Posterior cingulate gyrus (tissue), 11 donors: ENCODE results near the gene AOAH.

Experiments used
- DNase-seq, 10 donors: peaks; one replicate each; pipeline versions ENCODE4 v3.0.0 to v3.0.0-alpha.2; 2020 to 2021; ENCODE audit warnings: mixed read lengths in 3 of 10
- intact Hi-C: fragments of 100-400 bp; cut with DNase I; formaldehyde crosslinking; loops from one replicate; pipeline ENCODE4 v1.15.1; 2023

AOAH gene

DNA sequence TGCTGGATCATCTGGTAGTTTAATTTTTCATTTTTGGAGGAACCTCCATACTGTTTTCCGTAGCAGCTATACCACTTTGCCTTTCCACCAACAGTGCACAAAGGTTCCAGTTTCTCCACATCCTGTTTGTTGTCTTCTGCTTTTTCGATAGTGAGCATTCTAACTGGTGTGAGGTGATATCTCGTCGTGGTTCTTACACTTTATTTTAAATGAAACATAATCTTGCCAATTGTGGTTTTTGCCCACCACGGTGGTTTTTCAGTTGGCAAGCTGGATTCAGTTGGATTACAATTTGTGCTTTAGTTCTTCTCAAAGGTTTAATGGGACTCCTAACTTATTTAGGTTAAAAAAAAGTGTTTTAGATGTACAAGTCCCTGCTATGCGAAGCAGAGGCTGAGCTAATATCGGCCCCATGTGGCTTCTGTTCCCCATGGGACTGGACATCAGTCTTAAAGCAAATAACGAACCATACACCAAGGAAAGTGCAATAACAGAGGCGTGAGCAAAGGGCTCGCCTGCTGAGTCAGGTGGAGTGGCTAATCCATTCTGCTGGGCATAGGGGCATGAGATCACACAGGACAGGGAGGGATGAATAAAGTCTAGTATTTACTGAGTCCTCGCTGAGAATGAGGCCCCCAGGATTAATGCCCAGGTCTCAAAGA, 153.6 kb downstream of the AOAH start:
- intact Hi-C loops: no loop called here
- no peak for DNase-seq

DNA sequence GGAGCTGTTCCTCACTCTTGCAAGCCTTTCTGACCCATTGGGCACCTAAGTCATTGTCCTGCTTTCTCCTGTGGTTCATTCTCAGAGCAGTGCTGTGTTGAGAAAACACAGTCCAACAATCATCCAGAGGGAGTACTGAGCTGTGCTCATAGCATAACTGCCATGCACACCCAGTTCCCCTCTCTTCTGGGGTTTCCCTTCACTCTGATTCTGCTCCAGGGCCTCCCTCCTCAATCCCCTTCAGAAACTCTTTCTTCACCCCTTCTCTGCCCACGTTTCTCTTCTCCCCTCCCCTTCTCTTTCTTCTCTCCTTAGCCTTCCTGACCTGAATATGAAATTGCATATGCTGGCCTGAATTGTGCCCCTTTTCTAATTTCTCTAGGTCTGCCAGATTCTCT, 155.8 kb downstream of the AOAH start:
- intact Hi-C loops: no loop called here
- DNase-seq: no peak

- intact Hi-C loops: no loop called here
- DNase-seq: no peak
These were observed 156.4 kb downstream of the AOAH start for GRCh38 chr7:36567699-36568451.

DNA sequence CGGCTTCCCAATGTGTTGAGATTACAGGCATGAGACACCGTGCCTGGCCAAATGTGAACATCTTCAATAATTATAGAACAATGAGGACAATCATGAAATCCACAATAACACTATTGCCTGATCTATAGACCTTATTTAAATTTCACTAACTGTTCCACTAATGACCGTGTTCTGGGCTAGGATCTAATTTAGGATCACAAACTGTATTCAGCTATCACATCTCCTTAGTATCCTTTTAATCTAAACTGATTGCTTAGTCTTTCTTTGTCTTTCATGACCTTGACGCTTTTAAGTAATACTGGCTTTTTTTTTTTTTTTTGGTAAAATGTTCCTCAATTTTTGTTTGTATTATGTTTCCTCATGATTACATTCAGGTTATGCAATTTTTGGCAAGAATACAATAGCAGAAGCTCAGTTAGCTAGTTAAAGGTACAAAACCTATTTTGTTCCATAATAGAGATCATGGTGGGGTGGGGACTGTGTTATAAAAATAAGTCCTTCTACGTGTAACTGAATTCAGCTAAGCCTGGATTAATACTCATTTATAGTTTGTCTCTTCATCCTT, 158.4 kb downstream of the AOAH start:
- intact Hi-C loops: no loop called here
- DNase-seq: no peak

DNA sequence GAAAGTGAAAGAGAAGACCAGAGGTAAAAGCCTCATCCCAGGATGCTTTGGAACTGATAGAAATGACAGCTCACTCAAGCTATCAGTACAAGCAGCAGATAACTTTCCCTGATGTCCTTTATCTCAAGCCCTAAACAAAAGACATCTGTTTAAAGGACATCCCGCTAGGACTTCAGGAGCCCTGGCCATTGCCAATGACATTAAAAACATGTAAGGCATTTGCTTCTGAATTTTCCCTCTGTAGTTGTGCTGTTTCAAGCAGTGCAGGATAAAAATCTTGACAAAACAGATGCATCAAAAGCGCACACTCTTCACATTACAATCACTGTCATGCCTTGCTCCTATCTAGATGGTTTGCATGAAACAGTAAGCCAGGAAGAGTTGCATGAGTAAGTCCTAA, 159.8 kb downstream of the AOAH start:
- no peak for DNase-seq
- intact Hi-C loops: no loop called here

DNA sequence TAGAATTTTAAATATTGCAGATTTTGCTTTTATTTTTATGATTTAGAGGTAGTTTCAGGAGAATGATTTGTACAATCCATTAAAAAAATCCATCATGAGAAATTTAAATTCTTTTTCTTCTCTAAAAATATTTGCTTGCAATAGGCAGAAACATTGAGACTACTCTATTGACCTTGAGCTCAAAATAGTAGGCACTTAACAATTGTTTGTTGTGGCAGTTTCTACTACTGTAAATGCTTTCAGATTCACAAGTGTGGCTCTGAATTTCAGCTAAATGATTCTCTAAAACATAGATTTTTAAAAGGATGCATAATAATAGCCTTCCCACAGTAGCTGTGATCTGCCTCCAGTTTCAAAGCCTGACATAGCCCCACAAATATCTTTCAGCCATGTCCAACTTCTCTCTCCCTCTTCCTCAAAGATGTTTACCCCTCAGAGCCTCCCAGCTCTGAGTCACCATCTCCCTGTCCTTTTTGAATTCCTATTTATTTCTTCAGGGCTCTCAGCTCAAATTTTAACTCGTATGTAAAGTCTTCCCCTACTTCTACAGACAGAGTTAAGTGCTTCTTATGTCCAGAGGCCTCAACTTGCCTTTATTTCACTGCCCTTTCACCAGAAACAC, 160.5 kb downstream of the AOAH start:
- intact Hi-C loops: no loop called here
- DNase-seq: no peak

- DNase-seq: no peak
- intact Hi-C loops: no loop called here
These were observed 162.2 kb downstream of the AOAH start for GRCh38 chr7:36562121-36562520.

GRCh38 chr7:36549029-36549428, 175.3 kb downstream of the AOAH start:
- DNase-seq: no peak
- intact Hi-C loops: no loop called here

DNA sequence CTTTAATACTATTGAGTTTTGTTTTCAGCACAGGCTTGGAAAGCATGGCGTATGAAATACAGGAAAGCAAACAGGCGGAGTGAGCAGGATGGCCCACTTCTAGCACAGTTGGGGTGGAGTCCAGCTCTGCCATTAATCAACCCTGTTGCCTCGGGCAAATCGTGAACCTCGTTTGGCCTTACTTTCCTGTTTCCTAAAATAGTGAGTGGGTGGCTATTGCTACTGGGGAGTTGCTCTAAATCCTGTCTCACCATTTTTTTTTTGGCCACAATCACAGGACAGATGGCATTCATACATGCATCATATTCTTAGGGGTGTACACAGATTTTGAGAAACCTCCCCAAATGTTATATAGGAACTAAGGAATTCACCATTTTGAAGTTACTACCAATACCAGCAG, 176.9 kb downstream of the AOAH start:
- DNase-seq: no peak
- intact Hi-C loops: no loop called here

DNA sequence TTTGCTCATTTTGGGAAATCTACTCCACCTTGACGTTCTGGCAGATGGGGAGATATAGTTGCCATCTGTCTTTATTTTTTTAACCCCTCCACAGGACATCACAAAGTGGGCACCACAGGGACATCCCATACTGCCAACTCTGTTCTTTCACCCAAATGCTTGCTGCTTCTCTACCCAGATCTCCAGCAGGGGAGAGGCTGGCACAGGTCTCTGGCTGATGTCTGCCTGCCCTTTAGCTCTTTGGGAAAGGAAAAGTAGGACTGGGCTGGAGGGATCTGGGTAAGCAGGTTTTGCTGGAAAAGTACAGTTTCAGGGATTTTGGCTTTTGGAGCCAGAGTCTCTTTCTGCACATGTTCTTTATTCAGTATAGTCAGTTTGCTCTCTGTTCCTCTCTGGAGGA, 178.0 kb downstream of the AOAH start:
- DNase-seq: peak in 1 of 10 donors; percentile 10
- intact Hi-C loops: no loop called here

DNA sequence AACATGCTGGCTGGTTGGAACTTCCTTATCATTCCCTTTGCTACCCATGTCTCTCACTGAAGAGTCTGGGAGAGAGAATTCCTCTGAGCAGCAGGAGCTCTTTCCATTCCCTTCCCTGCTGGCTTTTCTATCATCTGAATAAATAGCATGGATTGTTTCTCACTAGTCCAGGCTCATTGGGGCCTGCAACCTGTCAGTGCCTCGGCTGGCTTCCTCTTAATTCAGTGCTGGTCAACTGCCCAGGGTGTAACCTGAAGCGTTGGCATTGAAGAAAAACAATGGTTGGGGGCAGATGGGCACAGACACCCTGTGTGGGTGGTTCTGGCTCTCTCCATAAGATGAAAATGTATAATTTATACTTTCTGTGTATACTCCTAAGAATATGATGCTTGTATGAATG, 179.0 kb downstream of the AOAH start:
- no peak for DNase-seq
- intact Hi-C loops: no loop called here

- intact Hi-C loops: no loop called here
- no peak for DNase-seq
These were observed 186.2 kb downstream of the AOAH start for GRCh38 chr7:36538126-36538525.

DNA sequence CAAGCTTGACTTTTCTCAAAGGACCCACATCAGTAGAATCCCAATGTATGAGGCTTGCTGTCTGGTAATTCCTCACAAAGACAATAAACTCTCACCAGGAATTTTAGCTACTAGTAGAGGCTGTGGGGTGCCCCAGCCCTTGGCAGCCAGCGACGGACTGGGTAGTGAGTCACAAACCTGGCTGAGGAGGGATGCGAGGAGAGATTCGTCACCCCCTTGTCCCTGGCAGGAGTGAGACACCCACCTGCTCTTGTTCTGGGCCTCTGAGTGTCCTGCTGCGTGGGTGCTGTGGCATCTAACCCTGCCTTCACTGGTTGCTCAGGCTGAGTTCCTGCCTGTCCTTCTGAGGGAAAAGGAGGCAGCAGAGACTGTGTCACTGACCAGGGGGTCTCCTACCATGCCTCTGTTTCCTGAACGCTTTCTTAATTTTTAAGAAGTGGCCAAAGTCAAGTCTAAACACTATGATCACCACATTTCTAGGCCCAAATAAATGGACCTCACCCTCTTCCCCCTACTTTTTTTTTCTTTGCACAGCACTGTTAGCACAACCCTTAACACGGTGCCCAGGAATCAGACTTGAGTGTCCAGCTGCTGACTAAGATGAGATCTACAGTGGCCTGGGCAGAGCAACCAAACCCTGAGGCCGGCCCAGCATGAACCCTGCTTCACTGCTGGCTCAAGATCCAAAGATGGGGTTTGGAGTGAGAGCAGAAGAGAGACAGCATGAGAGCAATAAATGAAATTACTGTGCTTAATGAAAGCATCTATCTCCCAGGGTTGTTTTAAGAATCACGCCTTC, 188.2 kb downstream of the AOAH start:
- intact Hi-C loops: no loop called here
- DNase-seq: peak in 1 of 10 donors; percentile 43

DNA sequence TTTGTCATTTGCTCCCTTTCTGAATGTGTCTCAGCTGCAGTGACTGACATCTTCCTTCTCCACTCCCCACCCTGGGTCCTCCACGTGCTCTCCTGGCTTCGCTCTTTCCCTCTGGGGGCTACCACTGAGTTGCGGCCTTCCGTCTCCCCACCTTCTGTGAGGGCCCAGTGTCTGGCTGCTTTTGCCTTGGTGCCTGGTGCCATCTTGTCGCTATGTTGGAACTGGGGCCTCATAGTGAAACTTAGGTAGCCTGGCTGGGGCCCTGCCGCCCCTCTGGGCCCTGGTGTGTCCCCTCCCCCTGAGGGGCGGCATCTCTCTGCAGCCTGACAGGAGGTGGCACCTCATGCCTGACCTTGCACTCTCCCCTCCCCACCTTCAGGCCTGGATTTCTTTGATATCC, 190.6 kb downstream of the AOAH start:
- intact Hi-C loops: no loop called here

DNA sequence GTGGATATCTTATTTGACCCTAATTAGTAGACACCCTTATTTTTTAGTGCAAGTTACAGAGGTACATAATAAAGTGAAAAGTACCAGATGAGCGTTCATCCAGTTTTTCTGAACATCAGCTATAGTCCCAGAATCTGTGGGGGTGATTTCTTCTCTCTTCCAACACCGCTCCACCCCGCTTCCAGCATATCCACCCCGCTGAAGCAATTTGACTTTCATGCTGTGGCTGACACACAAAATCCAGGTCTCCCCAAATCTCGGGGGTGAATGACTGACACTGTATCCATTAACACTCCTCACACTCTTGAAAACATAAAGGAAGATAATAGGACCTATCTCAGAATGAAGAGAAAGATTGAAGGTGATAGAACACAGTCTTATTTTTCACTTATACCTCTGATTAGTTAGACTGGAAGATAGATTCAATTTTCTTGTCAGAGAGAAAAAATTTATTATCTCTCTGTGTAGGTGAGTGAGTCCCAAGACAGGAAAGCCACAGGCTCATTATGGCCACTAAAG, 191.3 kb downstream of the AOAH start:
- intact Hi-C loops: no loop called here

More for the DNA sequence above, 190.6 kb downstream of the AOAH start:
- peak in 1 of 10 donors; percentile 62 for DNase-seq

DNA sequence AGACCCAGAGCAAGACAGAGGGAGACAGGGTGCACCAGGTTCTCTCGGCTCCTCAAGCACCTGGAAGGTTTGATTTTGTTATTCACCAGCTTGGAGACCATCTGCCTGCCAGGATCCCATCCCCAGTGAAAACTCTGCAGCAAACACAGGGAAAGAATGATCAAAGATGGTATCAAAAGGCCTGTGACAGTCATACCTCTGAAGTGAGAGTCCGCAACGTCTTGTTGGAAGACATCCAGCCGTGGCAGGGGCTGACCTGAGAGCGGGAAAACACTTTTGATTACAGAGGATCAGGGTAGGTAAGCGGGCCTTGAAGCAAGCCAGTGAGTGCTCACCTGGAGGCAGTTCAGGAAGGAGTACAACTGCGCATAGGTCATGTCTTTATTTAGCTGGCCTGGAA, 192.3 kb downstream of the AOAH start:
- intact Hi-C loops: no loop called here
- no peak for DNase-seq

More for the DNA sequence above, 191.3 kb downstream of the AOAH start:
- DNase-seq: no peak

GRCh38 chr7:36530456-36530855, 193.8 kb downstream of the AOAH start:
- intact Hi-C loops: no loop called here
- no peak for DNase-seq

DNA sequence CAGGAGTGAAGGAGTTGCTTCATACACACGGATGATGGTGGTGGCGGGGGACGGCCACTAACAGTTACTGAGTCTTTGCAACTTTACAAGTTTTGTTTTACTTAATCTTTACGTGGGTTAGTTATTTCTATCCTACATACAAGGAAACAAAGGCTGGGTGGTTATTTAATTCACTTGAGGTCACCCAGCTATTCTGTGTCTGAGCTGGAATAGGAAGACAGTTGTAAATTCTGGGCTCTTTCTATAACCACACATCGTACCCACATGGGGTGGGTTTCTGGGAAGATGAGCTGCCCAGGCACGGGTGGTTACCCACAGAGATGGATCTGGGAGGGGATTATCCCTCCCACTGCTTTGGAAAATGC, 196.8 kb downstream of the AOAH start:
- intact Hi-C loops: no loop called here
- peak in 1 of 10 donors; percentile 43 for DNase-seq

GRCh38 chr7:36526863-36527548, 197.3 kb downstream of the AOAH start:
- intact Hi-C loops: no loop called here
- DNase-seq: no peak
